Heart left ventricle (tissue), 16 donors: Measurements from ENCODE around the gene EXTL1. TPM values are rescaled to one million over a fixed set of nuclear protein-coding genes. Genes with fewer than 3 reads are reported as not detected.

Experiments used
- ATAC-seq, 4 donors: fragments of 200-7000 bp; cut with Tn5 transposase; one replicate each; pipeline ENCODE4 v1.9.1; 2020 to 2022; ENCODE audit warnings: moderate library complexity in 4 of 4, mild to moderate bottlenecking in 3 of 4, moderate number of reproducible peaks in 1 of 4
- DNase-seq, 5 donors: peaks; one replicate each; pipeline ENCODE4 v3.0.0-alpha.2; 2020
- H3K27ac ChIP-seq, 12 donors: fragments of 200-600 bp; sonication (generic) in 4 of 12; one replicate each; pipeline versions ENCODE4 v1.5.0 to v1.8.0; 2016 to 2022; ENCODE audit warnings: mild to moderate bottlenecking in 2 of 12
- H3K27me3 ChIP-seq, 9 donors: fragments of 200-600 bp; sonication (generic) in 2 of 9; one replicate each; pipeline versions ENCODE4 v1.5.1 to v1.8.0; 2016 to 2022; ENCODE audit warnings: mild to moderate bottlenecking in 3 of 9
- H3K36me3 ChIP-seq, 9 donors: fragments of 200-600 bp; sonication (generic) in 2 of 9; one replicate each; pipeline versions ENCODE4 v1.5.0 to v1.8.0; 2018 to 2022; ENCODE audit warnings: mild to moderate bottlenecking in 2 of 9
- H3K4me1 ChIP-seq, 12 donors: fragments of 200-600 bp; sonication (generic) in 4 of 12; one replicate each; pipeline versions ENCODE4 v1.5.0 to v1.8.0; 2016 to 2022; ENCODE audit warnings: mild to moderate bottlenecking in 3 of 12
- H3K4me3 ChIP-seq, 12 donors: fragments of 200-600 bp; sonication (generic) in 4 of 12; one replicate each; pipeline versions ENCODE4 v1.5.0 to v1.8.0; 2017 to 2022; ENCODE audit warnings: mild to moderate bottlenecking in 9 of 12, moderate library complexity in 4 of 12
- H3K9me3 ChIP-seq, 12 donors: fragments of 200-600 bp; sonication (generic) in 4 of 12; one replicate each; pipeline versions ENCODE4 v1.5.0 to v1.8.0; 2016 to 2022; ENCODE audit warnings: mild to moderate bottlenecking in 1 of 12
- POLR2A ChIP-seq, 2 donors: fragments of 450-650 bp; IDR thresholded peaks; one replicate each; pipeline ENCODE4 v1.6.1; 2017; ENCODE audit warnings: antibody characterized with exemption in 2 of 2, mild to moderate bottlenecking in 2 of 2, moderate library complexity in 2 of 2
- WGBS, 4 donors: extraction: QIAGEN DNeasy Blood & Tissue Kit in 2 of 4; methylation state at CpG; one replicate each; pipeline versions ENCODE4 v1.1.5 to v1.1.7; 2013 to 2018; 5-methylcytosine and 5-hydroxymethylcytosine counted together
- intact Hi-C, 10 donors: fragments of 100-400 bp; cut with DNase I; formaldehyde crosslinking; loops; one replicate each; pipeline versions ENCODE4 v1.11.1 to v1.14.2; 2022
- polyA plus RNA-seq, 2 donors: library from polyadenylated mRNA; stranded (reverse); fragments of 200-250 nt; gene quantifications; one replicate each; pipeline ENCODE4 v1.2.3, GENCODE V29; 2013
- total RNA-seq, 9 donors: library from RNA; depleted of rRNA in 2 of 9; stranded (reverse); fragments of >200 nt in 2 of 9; fragmentation: NEBNext Ultra II Directional in 3 of 9; extraction: Animal tissue kit (Norgen Biotek cat#: 25700) in 3 of 9; gene quantifications; one replicate each; pipeline versions ENCODE4 v1.1.0 to v1.2.4, GENCODE V29; 2016 to 2023
- TF ChIP-seq, protein P1 (sequence below), 12 donors: fragments of 200-600 bp; sonication (generic) in 4 of 12; IDR thresholded peaks; one replicate each; pipeline versions ENCODE4 v1.5.0 to v1.8.0; 2018 to 2022; ENCODE audit warnings: antibody characterized with exemption in 12 of 12, mild to moderate bottlenecking in 5 of 12
- donor health status: ischemic (EF 13 %, LVEDD 7.1; RV severe dilation, severe dysfunction).
- donor health status: healthy with polysubstance abuse.
- donor health status: DM: no; HTN: yes; CAD: no.
- donor health status: DM: no; HTN: no; CAD: no.
- donor health status: ischemic (EF 25% LVEDD 6.9; RV normal size, moderate dysfunction).
- donor health status: ischemic (EF 25% LVEDD 5.7; RV mildly dilated, moderate dysfunction).
- donor health status: healthy.
- donor health status: DM: yes; HTN: yes; CAD: no.
- donor health status: ischemic (EF 35%, LVEDD 5.7; RV mildly dilated, moderate dysfunction).
- donor health status: nonischemic (EF 11% LVEDD 7.7; RV severe dilation, severe dysfunction).
- donor health status: DM: yes; HTN: yes; CAD: no.
- donor health status: PGD.
- donor health status: ischemic (EF 29% LVEDD 5.4; RV normal size, mild dysfunction).
- donor health status: nonischemic (EF 23%, LVEDD 6.1; RV moderate dilation, normal function).

The EXTL1 gene
- total and polyA plus RNA-seq, 11 donors, result 1.2 to 17.5 (median 4.1) TPM

DNA sequence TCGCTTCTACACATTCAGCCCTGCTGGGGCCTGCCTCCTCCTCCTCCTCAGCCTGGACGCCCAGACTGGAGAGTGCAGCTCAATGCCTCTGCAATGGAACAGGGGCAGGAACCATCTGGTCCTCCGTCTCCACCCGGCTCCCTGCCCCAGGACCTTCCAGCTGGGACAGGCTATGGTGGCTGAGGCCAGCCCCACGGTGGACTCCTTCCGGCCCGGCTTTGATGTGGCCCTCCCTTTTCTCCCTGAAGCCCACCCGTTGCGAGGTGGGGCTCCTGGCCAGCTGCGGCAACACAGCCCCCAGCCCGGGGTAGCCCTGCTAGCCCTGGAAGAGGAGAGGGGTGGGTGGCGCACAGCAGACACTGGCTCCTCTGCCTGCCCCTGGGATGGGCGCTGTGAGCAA is 1.4 kb downstream of the EXTL1 start:
- WGBS, 4 donors, result 56 to 75% (median 67%) methylated on average over 13 of the region's 13 CpGs
- peak overlapping the region in 9 of 12 donors; percentile 75 to 98 (median 90) for H3K27ac ChIP-seq
- intact Hi-C loops, result loop anchor here in 1 of 10 donors (5.0 kb wide), 1 partner anchor 134 kb away; the partner anchor contains the start of gene FAM110D
- TF ChIP-seq, protein P1, sequence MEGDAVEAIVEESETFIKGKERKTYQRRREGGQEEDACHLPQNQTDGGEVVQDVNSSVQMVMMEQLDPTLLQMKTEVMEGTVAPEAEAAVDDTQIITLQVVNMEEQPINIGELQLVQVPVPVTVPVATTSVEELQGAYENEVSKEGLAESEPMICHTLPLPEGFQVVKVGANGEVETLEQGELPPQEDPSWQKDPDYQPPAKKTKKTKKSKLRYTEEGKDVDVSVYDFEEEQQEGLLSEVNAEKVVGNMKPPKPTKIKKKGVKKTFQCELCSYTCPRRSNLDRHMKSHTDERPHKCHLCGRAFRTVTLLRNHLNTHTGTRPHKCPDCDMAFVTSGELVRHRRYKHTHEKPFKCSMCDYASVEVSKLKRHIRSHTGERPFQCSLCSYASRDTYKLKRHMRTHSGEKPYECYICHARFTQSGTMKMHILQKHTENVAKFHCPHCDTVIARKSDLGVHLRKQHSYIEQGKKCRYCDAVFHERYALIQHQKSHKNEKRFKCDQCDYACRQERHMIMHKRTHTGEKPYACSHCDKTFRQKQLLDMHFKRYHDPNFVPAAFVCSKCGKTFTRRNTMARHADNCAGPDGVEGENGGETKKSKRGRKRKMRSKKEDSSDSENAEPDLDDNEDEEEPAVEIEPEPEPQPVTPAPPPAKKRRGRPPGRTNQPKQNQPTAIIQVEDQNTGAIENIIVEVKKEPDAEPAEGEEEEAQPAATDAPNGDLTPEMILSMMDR (IDR thresholded peaks at IDR 0.05), result no peak
- TF ChIP-seq POLR2A (IDR thresholded peaks at IDR 0.05), result no peak
- ATAC-seq (no peak), DNase-seq (peak in 1 of 5 donors; percentile 41)
- H3K27me3 ChIP-seq, result no peaks in the 10 kb centered on the region
- H3K4me3 ChIP-seq, result peak overlapping the region in 5 of 12 donors; percentile 13 to 59 (median 50)
- H3K4me1 ChIP-seq, result peaks cover 0 to 62% (median 17%) of the 10 kb centered on the region in 12 donors
- H3K9me3 ChIP-seq, result no peaks in the 10 kb centered on the region
- no peaks in the 10 kb centered on the region for H3K36me3 ChIP-seq

DNA sequence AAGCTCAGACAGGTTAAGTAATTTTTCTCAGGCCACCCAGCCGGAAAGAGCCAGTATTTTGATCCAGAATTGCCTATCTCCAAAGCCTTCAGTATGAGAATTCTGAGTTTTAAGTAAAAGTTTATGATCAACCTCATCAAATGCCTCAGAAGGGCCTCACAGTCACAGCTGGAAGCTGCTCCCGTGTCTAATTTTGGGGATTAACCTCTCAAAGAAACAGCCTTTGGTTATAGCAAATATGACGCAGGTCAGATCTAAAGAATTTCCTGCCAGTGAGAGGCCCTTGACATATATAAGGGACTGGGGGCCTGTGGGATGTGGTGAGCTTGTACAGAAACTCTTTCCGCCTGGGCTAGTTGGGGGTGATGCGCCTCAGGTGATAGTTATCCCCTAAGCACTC is 2.3 kb downstream of the EXTL1 start:
- H3K4me3 ChIP-seq, result peak overlapping the region in 5 of 12 donors; percentile 5 to 59 (median 50)
- 76 to 82% (median 79%) methylated on average over 5 of the region's 5 CpGs for WGBS, 4 donors
- no peaks in the 10 kb centered on the region for H3K27me3 ChIP-seq

DNA sequence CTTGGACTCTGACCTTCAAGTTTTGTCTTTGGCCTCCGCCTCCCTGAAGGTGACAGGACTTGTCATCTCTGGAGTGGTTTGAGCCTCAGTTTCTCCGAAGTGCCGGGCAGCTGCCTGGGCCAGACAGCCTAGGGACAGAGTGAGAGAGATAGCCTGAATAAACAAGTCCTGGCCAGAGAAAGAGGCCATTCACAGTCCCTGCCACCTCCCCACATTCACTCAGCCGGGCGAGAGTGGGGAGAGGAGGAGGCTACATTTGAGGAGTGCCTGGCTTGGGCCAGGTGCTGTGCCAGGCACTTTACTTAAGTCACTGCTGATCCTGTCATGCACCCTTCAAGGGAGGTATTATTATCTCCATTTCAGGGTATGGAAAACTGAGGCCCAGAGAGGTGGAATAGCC is 3.5 kb downstream of the EXTL1 start:
- peak in 1 of 5 donors; percentile 29 for DNase-seq
- no peak for ATAC-seq
- TF ChIP-seq, protein P1 (IDR thresholded peaks at IDR 0.05), result no peak
- TF ChIP-seq POLR2A (IDR thresholded peaks at IDR 0.05), result no peak
- H3K9me3 ChIP-seq, result no peaks in the 10 kb centered on the region
- WGBS, 4 donors, result 50 to 62% (median 59%) methylated on average over 5 of the region's 5 CpGs
- peaks cover 0 to 44% (median 15%) of the 10 kb centered on the region in 12 donors for H3K4me1 ChIP-seq
- peak overlapping the region in 3 of 12 donors; percentile 34 to 97 (median 39) for H3K27ac ChIP-seq
- intact Hi-C loops, result no loop called here
- H3K27me3 ChIP-seq, result no peaks in the 10 kb centered on the region
- peak overlapping the region in 2 of 12 donors; percentile 49 to 50 for H3K4me3 ChIP-seq
- H3K36me3 ChIP-seq, result no peaks in the 10 kb centered on the region

More for the DNA sequence above, 2.3 kb downstream of the EXTL1 start:
- TF ChIP-seq, protein P1 (IDR thresholded peaks at IDR 0.05), result no peak
- TF ChIP-seq POLR2A (IDR thresholded peaks at IDR 0.05), result no peak
- no peaks in the 10 kb centered on the region for H3K9me3 ChIP-seq
- peaks cover 0 to 54% (median 16%) of the 10 kb centered on the region in 12 donors for H3K4me1 ChIP-seq
- ATAC-seq (no peak), DNase-seq (peak in 1 of 5 donors; percentile 7)
- H3K36me3 ChIP-seq, result no peaks in the 10 kb centered on the region
- H3K27ac ChIP-seq, result peak overlapping the region in 5 of 12 donors; percentile 31 to 97 (median 49)
- intact Hi-C loops, result loop anchor here in 1 of 10 donors (5.0 kb wide), 1 partner anchor 133 kb away; the partner anchor contains the start of gene FAM110D

DNA sequence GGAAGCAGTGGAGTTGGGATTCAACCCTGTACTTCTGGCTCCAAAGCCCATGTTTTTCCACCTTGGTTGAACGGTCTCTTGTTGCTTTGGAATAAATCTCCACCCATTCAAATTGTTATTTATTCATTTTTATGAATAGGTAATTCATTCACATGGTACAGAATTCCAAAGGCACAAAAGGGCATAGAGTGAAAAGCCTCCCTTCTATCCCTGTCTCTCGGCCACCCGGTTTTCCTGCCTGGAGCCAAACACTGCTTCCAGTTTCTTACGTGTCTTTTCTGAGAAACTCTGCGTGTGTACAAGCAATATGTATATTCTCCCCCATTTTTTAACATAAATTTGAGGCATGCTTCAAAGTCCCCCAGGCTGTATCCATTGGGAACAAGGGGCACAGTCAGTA is 3.9 kb downstream of the EXTL1 start:
- Histone ChIP-seq H3K9me3 (no peaks in the 10 kb centered on the region), H3K4me3 (no peak overlapping the region), H3K4me1 (peaks cover 0 to 41% (median 14%) of the 10 kb centered on the region in 12 donors), H3K36me3 (no peaks in the 10 kb centered on the region), H3K27ac (no peak overlapping the region), H3K27me3 (no peaks in the 10 kb centered on the region)
- 61 to 70% (median 66%) methylated on average over 5 of the region's 5 CpGs for WGBS, 4 donors
- intact Hi-C loops, result no loop called here
- TF ChIP-seq, protein P1 (IDR thresholded peaks at IDR 0.05), result no peak
- no peak for TF ChIP-seq POLR2A (IDR thresholded peaks at IDR 0.05)
- DNase-seq, result no peak
- ATAC-seq, result no peak
